ENCODE data around the gene CRYBG1. TPM values are rescaled to one million over a fixed set of nuclear protein-coding genes. Genes with fewer than 3 reads are reported as not detected.
"Not testable (repeated sequence)": the region's sequence is repeated elsewhere in the genome, so short reads cannot be mapped to it uniquely, and the experiment has no call there.

The CRYBG1 gene
- total RNA-seq, 1 experiment from 2014 or later, result 2.9 TPM

GRCh38 chr6:106546691-106547414 lies 186.3 kb downstream of the CRYBG1 start:
- Histone ChIP-seq H3K36me3 (ENCODE audit: insufficient read depth, low read length, poor library complexity, severe bottlenecking) (no peaks in the 10 kb centered on the region), H3K27ac (ENCODE audit: low read depth, low read length, poor library complexity, severe bottlenecking) (peak overlapping the region; percentile 71), H3K4me1 (ENCODE audit: insufficient read depth, low read length, poor library complexity, severe bottlenecking) (peaks cover 27% of the 10 kb centered on the region), H3K4me3 (ENCODE audit: low read depth, low read length, poor library complexity, severe bottlenecking) (no peak overlapping the region), H3K27me3 (replicated peaks; ENCODE audit: insufficient read depth, low read depth, low read length, poor library complexity) (no peaks in the 10 kb centered on the region), H3K9me3 (ENCODE audit: low read depth, low read length, poor library complexity, severe bottlenecking) (no peaks in the 10 kb centered on the region)
- BruUV-seq (replicated peaks), result no TSS peak
- ChIA-PET CTCF (interaction anchor here (0.6 kb wide), 1 partner anchor 26 kb away, joined by 5 read pairs; no protein-coding TSS in a partner anchor), POLR2A (ENCODE audit: low non-redundant PET) (no interaction called here)
- TF ChIP-seq CTCF (conservative IDR thresholded peaks at IDR 0.05; ENCODE audit: low read depth, low read length), result no peak
- intact Hi-C loops (cut with micrococcal nuclease; ENCODE audit: unreplicated experiment), result no loop called here
- peak; percentile 51 for DNase-seq (ENCODE audit: low spot score)

GRCh38 chr6:106547601-106548453 lies 187.3 kb downstream of the CRYBG1 start:
- Histone ChIP-seq H3K27me3 (replicated peaks; ENCODE audit: insufficient read depth, low read depth, low read length, poor library complexity) (no peaks in the 10 kb centered on the region), H3K4me1 (ENCODE audit: insufficient read depth, low read length, poor library complexity, severe bottlenecking) (peaks cover 27% of the 10 kb centered on the region), H3K4me3 (ENCODE audit: low read depth, low read length, poor library complexity, severe bottlenecking) (no peak overlapping the region), H3K27ac (ENCODE audit: low read depth, low read length, poor library complexity, severe bottlenecking) (peak overlapping the region; percentile 71), H3K9me3 (ENCODE audit: low read depth, low read length, poor library complexity, severe bottlenecking) (no peaks in the 10 kb centered on the region), H3K36me3 (ENCODE audit: insufficient read depth, low read length, poor library complexity, severe bottlenecking) (no peaks in the 10 kb centered on the region)
- TF ChIP-seq EZH2 (IDR thresholded peaks at IDR 0.05; ENCODE audit: borderline replicate concordance, low read depth, low read length, poor library complexity, severe bottlenecking) (no peak), CTCF (conservative IDR thresholded peaks at IDR 0.05; ENCODE audit: low read depth, low read length) (no peak)
- ChIA-PET CTCF (interaction anchor here (0.6 kb wide), 1 partner anchor 27 kb away, joined by 5 read pairs; no protein-coding TSS in a partner anchor), POLR2A (ENCODE audit: low non-redundant PET) (no interaction called here)
- BruUV-seq (replicated peaks), result no TSS peak
- intact Hi-C loops (cut with micrococcal nuclease; ENCODE audit: unreplicated experiment), result no loop called here
- DNase-seq (ENCODE audit: low spot score), result no peak

- CTCF ChIA-PET; H3K27ac ChIP-seq (ENCODE audit: low read depth, low read length, poor library complexity, severe bottlenecking); POLR2A ChIA-PET (ENCODE audit: low non-redundant PET); BruUV-seq (replicated peaks); H3K36me3 ChIP-seq (ENCODE audit: insufficient read depth, low read length, poor library complexity, severe bottlenecking); intact Hi-C loops (cut with micrococcal nuclease; ENCODE audit: unreplicated experiment); H3K27me3 ChIP-seq (replicated peaks; ENCODE audit: insufficient read depth, low read depth, low read length, poor library complexity); DNase-seq (ENCODE audit: low spot score); H3K4me3 ChIP-seq (ENCODE audit: low read depth, low read length, poor library complexity, severe bottlenecking); H3K9me3 ChIP-seq (ENCODE audit: low read depth, low read length, poor library complexity, severe bottlenecking): not testable (repeated sequence)
- peaks cover 27% of the 10 kb centered on the region for H3K4me1 ChIP-seq (ENCODE audit: insufficient read depth, low read length, poor library complexity, severe bottlenecking)
Measured at GRCh38 chr6:106548926-106549455, 188.5 kb downstream of the CRYBG1 start.

Measured in A673 (cell line).